SK-N-SH treated with all-trans-retinoic acid at 6 μM for 48 hours (cell line): ENCODE results near the gene USP46.

Source experiments
- ATAC-seq: fragments of 200-7000 bp; cut with Tn5 transposase; 3 replicates; pipeline ENCODE4 v1.9.1; 2020; ENCODE audit warnings: mild to moderate bottlenecking, moderate library complexity
- BACH2 ChIP-seq: fragments of 250-450 bp; sonication (Bioruptor Pico); IDR thresholded peaks from 2 replicates; pipeline ENCODE4 v1.9.0; 2021; ENCODE audit warnings: mild to moderate bottlenecking, borderline replicate concordance
- CREB5 ChIP-seq: fragments of 250-450 bp; sonication (Bioruptor Pico); IDR thresholded peaks from 2 replicates; pipeline ENCODE4 v1.5.1; 2020; ENCODE audit warnings: low read depth, mild to moderate bottlenecking, moderate library complexity
- CSDC2 ChIP-seq: fragments of 250-450 bp; sonication (Bioruptor Pico); IDR thresholded peaks from 2 replicates; pipeline ENCODE4 v1.5.0; 2020; ENCODE audit warnings: mild to moderate bottlenecking, moderate library complexity
- ESRRG ChIP-seq: fragments of 250-450 bp; sonication (Bioruptor Pico); IDR thresholded peaks from 2 replicates; pipeline ENCODE4 v1.6.1; 2021; ENCODE audit warnings: mild to moderate bottlenecking
- GLIS3 ChIP-seq: fragments of 250-450 bp; sonication (Bioruptor Pico); IDR thresholded peaks from 2 replicates; pipeline ENCODE4 v1.5.0; 2020; ENCODE audit warnings: mild to moderate bottlenecking, moderate library complexity
- ISL1 ChIP-seq: fragments of 250-450 bp; sonication (Bioruptor Pico); IDR thresholded peaks from 2 replicates; pipeline ENCODE4 v2.1.2; 2022; ENCODE audit warnings: mild to moderate bottlenecking, moderate library complexity
- OSR1 ChIP-seq: fragments of 250-450 bp; sonication (Bioruptor Pico); IDR thresholded peaks from 2 replicates; pipeline ENCODE4 v1.8.0; 2022; ENCODE audit warnings: moderate library complexity, mild to moderate bottlenecking, inconsistent platforms
- PATZ1 ChIP-seq: fragments of 250-450 bp; sonication (Bioruptor Pico); IDR thresholded peaks from 2 replicates; pipeline ENCODE4 v1.8.0; 2020; ENCODE audit warnings: mild to moderate bottlenecking, moderate library complexity, borderline replicate concordance
- PPARA ChIP-seq: fragments of 250-450 bp; sonication (Bioruptor Pico); IDR thresholded peaks from 2 replicates; pipeline ENCODE4 v1.5.0; 2020; ENCODE audit warnings: mild to moderate bottlenecking, borderline replicate concordance
- RARB ChIP-seq: fragments of 250-450 bp; sonication (Bioruptor Pico); IDR thresholded peaks from 2 replicates; pipeline ENCODE4 v1.8.0; 2021; ENCODE audit warnings: mild to moderate bottlenecking, moderate library complexity
- SNAI2 ChIP-seq: fragments of 250-450 bp; sonication (Bioruptor Pico); IDR thresholded peaks from 2 replicates; pipeline ENCODE4 v1.5.0; 2020; ENCODE audit warnings: mild to moderate bottlenecking, moderate library complexity
- TCF4 ChIP-seq: fragments of 250-450 bp; sonication (Bioruptor Pico); IDR thresholded peaks from 2 replicates; pipeline ENCODE4 v1.8.0; 2021; ENCODE audit warnings: mild to moderate bottlenecking, moderate library complexity, borderline replicate concordance
- TOX ChIP-seq: fragments of 250-450 bp; sonication (Bioruptor Pico); IDR thresholded peaks from 2 replicates; pipeline ENCODE4 v1.8.0; 2021; ENCODE audit warnings: mild to moderate bottlenecking, moderate library complexity, borderline replicate concordance
- ZC3H10 ChIP-seq: fragments of 250-450 bp; sonication (Bioruptor Pico); IDR thresholded peaks from 2 replicates; pipeline ENCODE4 v1.5.1; 2021; ENCODE audit warnings: mild to moderate bottlenecking, moderate library complexity
- ZFP3 ChIP-seq: fragments of 250-450 bp; sonication (Bioruptor Pico); IDR thresholded peaks from 2 replicates; pipeline ENCODE4 v1.5.0; 2020; ENCODE audit warnings: mild to moderate bottlenecking, moderate library complexity
- ZFP30 ChIP-seq: fragments of 450-650 bp; formaldehyde crosslinking; IDR thresholded peaks from 2 replicates; pipeline ENCODE4 v1.5.0; 2022; ENCODE audit warnings: mild to moderate bottlenecking, moderate library complexity
- ZNF565 ChIP-seq: fragments of 450-650 bp; formaldehyde crosslinking; conservative IDR thresholded peaks from 2 replicates; pipeline ENCODE4 v1.5.0; 2020; ENCODE audit warnings: low read depth, mild to moderate bottlenecking, moderate library complexity
- ZNF70 ChIP-seq: fragments of 450-650 bp; formaldehyde crosslinking; IDR thresholded peaks from 2 replicates; pipeline ENCODE4 v1.5.0; 2020; ENCODE audit warnings: mild to moderate bottlenecking, moderate library complexity
- TF ChIP-seq, protein P1 (sequence below): fragments of 250-450 bp; sonication (Bioruptor Pico); IDR thresholded peaks from 2 replicates; pipeline ENCODE4 v1.8.0; 2021; ENCODE audit warnings: low read depth, mild to moderate bottlenecking, moderate library complexity, borderline replicate concordance
- TF ChIP-seq, protein P2 (sequence below): fragments of 250-450 bp; sonication (Bioruptor Pico); IDR thresholded peaks from 2 replicates; pipeline ENCODE4 v1.5.1; 2021; ENCODE audit warnings: mild to moderate bottlenecking, moderate library complexity
- TF ChIP-seq, protein P3 (sequence below): fragments of 250-450 bp; sonication (Bioruptor Pico); IDR thresholded peaks from 2 replicates; pipeline ENCODE4 v1.5.0; 2020; ENCODE audit warnings: mild to moderate bottlenecking, moderate library complexity

USP46 gene

DNA sequence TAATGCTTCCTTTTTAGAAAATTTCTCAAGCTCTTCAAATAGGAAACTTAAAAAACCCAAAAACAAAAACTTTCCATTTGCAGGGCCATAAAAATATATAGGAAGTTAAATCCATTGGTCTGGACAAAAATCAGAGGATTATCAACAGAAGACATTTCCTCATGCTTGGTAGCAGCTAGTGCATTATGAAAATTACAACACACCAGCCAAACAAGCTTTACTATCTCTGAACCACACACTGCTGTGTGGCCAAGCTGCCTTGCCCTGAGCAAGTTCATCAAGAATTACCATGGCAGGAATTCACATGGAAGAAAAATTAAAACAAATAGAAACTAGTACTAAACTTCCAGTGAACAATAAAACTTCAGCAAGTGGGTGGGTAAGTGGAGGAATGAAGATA, 3.6 kb downstream of the USP46 start:
- no peak for ATAC-seq
- TF ChIP-seq ESRRG (no peak), RARB (CRISPR knock-in tag) (no peak), TOX (CRISPR knock-in tag) (no peak), TCF4 (no peak), PATZ1 (no peak), SNAI2 (no peak), CSDC2 (CRISPR knock-in tag) (no peak), CREB5 (no peak), ZFP3 (CRISPR knock-in tag) (no peak), PPARA (CRISPR knock-in tag) (no peak)

DNA sequence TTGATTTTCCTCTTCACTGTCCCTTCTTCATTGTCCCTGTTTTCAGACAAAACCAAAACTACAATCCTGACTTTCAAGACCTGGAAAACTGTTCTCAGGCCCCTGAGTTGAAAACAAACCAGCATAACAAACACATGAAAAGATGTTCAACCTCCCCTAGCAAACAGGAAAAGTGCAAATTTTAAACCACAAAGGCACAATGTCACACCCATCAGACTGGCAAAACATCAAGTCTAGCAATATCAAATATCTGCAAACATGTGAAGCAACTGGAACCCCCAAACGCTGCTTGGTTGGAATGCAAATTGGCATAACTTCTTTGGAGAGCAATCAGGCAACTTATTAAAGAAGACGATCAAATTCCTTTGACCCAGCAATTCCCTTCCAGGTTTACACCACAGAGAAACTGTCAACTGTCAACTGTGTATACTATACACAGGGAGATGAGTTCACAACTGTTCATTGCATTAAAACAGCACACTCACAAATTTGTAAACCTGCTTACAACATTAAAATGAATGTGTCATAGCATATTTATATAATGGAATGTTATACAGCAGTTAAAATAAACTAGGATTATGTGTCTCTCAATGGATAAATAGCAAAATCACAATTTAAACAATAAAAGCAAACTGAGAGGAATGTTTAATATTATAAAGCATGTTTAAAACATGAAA, 7.0 kb downstream of the USP46 start:
- no peak for ATAC-seq
- TF ChIP-seq ZFP3 (CRISPR knock-in tag) = no peak
- TF ChIP-seq ZNF565 (CRISPR knock-in tag) = no peak
- TF ChIP-seq SNAI2 = no peak
- TF ChIP-seq PPARA (CRISPR knock-in tag) = no peak
- no peak for TF ChIP-seq ZNF70 (CRISPR knock-in tag)
- no peak for TF ChIP-seq GLIS3 (CRISPR knock-in tag)
- TF ChIP-seq, protein P1, sequence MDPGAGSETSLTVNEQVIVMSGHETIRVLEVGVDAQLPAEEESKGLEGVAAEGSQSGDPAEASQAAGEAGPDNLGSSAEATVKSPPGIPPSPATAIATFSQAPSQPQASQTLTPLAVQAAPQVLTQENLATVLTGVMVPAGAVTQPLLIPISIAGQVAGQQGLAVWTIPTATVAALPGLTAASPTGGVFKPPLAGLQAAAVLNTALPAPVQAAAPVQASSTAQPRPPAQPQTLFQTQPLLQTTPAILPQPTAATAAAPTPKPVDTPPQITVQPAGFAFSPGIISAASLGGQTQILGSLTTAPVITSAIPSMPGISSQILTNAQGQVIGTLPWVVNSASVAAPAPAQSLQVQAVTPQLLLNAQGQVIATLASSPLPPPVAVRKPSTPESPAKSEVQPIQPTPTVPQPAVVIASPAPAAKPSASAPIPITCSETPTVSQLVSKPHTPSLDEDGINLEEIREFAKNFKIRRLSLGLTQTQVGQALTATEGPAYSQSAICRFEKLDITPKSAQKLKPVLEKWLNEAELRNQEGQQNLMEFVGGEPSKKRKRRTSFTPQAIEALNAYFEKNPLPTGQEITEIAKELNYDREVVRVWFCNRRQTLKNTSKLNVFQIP = no peak
- TF ChIP-seq, protein P2, sequence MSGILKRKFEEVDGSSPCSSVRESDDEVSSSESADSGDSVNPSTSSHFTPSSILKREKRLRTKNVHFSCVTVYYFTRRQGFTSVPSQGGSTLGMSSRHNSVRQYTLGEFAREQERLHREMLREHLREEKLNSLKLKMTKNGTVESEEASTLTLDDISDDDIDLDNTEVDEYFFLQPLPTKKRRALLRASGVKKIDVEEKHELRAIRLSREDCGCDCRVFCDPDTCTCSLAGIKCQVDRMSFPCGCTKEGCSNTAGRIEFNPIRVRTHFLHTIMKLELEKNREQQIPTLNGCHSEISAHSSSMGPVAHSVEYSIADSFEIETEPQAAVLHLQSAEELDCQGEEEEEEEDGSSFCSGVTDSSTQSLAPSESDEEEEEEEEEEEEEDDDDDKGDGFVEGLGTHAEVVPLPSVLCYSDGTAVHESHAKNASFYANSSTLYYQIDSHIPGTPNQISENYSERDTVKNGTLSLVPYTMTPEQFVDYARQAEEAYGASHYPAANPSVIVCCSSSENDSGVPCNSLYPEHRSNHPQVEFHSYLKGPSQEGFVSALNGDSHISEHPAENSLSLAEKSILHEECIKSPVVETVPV (CRISPR knock-in tag) = no peak
- TF ChIP-seq ZFP30 (CRISPR knock-in tag) = no peak
- TF ChIP-seq CREB5 = no peak
- TF ChIP-seq ISL1 (CRISPR knock-in tag) = no peak
- TF ChIP-seq TCF4 = no peak
- no peak for TF ChIP-seq RARB (CRISPR knock-in tag)
- no peak for TF ChIP-seq CSDC2 (CRISPR knock-in tag)
- no peak for TF ChIP-seq ZC3H10 (CRISPR knock-in tag)

- TF ChIP-seq BACH2 (no peak), SNAI2 (no peak), TCF4 (no peak), ZC3H10 (CRISPR knock-in tag) (no peak), OSR1 (CRISPR knock-in tag) (no peak), GLIS3 (CRISPR knock-in tag) (no peak), TOX (CRISPR knock-in tag) (no peak), PATZ1 (no peak)
- TF ChIP-seq, protein P3, sequence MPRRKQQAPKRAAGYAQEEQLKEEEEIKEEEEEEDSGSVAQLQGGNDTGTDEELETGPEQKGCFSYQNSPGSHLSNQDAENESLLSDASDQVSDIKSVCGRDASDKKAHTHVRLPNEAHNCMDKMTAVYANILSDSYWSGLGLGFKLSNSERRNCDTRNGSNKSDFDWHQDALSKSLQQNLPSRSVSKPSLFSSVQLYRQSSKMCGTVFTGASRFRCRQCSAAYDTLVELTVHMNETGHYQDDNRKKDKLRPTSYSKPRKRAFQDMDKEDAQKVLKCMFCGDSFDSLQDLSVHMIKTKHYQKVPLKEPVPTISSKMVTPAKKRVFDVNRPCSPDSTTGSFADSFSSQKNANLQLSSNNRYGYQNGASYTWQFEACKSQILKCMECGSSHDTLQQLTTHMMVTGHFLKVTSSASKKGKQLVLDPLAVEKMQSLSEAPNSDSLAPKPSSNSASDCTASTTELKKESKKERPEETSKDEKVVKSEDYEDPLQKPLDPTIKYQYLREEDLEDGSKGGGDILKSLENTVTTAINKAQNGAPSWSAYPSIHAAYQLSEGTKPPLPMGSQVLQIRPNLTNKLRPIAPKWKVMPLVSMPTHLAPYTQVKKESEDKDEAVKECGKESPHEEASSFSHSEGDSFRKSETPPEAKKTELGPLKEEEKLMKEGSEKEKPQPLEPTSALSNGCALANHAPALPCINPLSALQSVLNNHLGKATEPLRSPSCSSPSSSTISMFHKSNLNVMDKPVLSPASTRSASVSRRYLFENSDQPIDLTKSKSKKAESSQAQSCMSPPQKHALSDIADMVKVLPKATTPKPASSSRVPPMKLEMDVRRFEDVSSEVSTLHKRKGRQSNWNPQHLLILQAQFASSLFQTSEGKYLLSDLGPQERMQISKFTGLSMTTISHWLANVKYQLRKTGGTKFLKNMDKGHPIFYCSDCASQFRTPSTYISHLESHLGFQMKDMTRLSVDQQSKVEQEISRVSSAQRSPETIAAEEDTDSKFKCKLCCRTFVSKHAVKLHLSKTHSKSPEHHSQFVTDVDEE = no peak
- TF ChIP-seq, all 23 proteins: peak for 0
- no peak for ATAC-seq
Observed at GRCh38 chr4:52648836-52649235, 10.3 kb downstream of the USP46 start.
